GM18858 (cell line): ENCODE data around the gene GRIN3B.

Experiments used
- ATAC-seq: cut with Tn5 transposase; IDR thresholded peaks from one replicate; pipeline ENCODE4 v1.9.1; 2021; ENCODE audit not compliant: unreplicated experiment

GRIN3B gene

GRCh38 chr19:1040476-1041271 is 40.5 kb downstream of the GRIN3B start:
- ATAC-seq, result peak; percentile 28

- no peak for ATAC-seq
These were observed 41.1 kb downstream of the GRIN3B start for GRCh38 chr19:1041272-1041834.

- ATAC-seq, result no peak
These were observed 41.8 kb downstream of the GRIN3B start for GRCh38 chr19:1041835-1042685.

- no peak for ATAC-seq
These were observed 42.7 kb downstream of the GRIN3B start for GRCh38 chr19:1042689-1043511.

- no peak for ATAC-seq
These were observed 45.0 kb downstream of the GRIN3B start for GRCh38 chr19:1045247-1045603.

GRCh38 chr19:1046117-1046626 is 46.0 kb downstream of the GRIN3B start:
- no peak for ATAC-seq

- ATAC-seq, result no peak
These were observed 46.8 kb downstream of the GRIN3B start for GRCh38 chr19:1046836-1047695.

GRCh38 chr19:1047696-1048147 is 47.5 kb downstream of the GRIN3B start:
- ATAC-seq, result no peak

- ATAC-seq, result no peak
These were observed 48.9 kb downstream of the GRIN3B start for GRCh38 chr19:1049106-1049505.

- ATAC-seq, result no peak
These were observed 49.6 kb downstream of the GRIN3B start for GRCh38 chr19:1049800-1050199.

GRCh38 chr19:1050989-1051788 is 51.0 kb downstream of the GRIN3B start:
- ATAC-seq, result no peak

GRCh38 chr19:1051791-1052190 is 51.6 kb downstream of the GRIN3B start:
- no peak for ATAC-seq

- no peak for ATAC-seq
These were observed 52.2 kb downstream of the GRIN3B start for GRCh38 chr19:1052349-1052975.

- no peak for ATAC-seq
These were observed 53.2 kb downstream of the GRIN3B start for GRCh38 chr19:1053176-1054101.

- no peak for ATAC-seq
These were observed 54.1 kb downstream of the GRIN3B start for GRCh38 chr19:1054102-1055027.

- no peak for ATAC-seq
These were observed 54.8 kb downstream of the GRIN3B start for GRCh38 chr19:1055028-1055425.
